Eye (tissue), 1 donor: ENCODE measurements around the gene PPP1R3F.
"Not testable (repeated sequence)": the region's sequence is repeated elsewhere in the genome, so short reads cannot be mapped to it uniquely, and the experiment has no call there.

Experiments used
- DNase-seq: peaks from one replicate; pipeline ENCODE4 v3.0.0-alpha.2; 2015

The PPP1R3F gene

DNA sequence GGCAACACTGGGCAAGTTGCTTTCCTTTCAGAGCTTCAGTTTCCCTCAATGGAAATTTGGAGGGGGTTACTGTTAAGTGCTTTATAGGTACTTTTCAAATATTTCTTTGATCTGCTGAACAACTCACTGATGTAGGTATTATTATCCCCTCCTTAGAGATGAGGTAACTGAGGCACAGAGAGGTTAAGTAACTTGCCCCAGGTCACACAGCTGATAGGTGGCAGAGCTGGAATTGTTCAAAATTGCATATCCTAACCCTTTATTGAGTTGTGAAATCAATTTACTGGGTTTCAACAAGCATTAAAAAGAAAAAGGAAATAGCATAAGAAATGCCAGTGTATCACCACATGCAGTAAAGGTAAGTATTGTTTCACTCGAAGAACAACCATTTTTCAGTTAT is 6.6 kb downstream of the PPP1R3F start:
- DNase-seq: no peak

DNA sequence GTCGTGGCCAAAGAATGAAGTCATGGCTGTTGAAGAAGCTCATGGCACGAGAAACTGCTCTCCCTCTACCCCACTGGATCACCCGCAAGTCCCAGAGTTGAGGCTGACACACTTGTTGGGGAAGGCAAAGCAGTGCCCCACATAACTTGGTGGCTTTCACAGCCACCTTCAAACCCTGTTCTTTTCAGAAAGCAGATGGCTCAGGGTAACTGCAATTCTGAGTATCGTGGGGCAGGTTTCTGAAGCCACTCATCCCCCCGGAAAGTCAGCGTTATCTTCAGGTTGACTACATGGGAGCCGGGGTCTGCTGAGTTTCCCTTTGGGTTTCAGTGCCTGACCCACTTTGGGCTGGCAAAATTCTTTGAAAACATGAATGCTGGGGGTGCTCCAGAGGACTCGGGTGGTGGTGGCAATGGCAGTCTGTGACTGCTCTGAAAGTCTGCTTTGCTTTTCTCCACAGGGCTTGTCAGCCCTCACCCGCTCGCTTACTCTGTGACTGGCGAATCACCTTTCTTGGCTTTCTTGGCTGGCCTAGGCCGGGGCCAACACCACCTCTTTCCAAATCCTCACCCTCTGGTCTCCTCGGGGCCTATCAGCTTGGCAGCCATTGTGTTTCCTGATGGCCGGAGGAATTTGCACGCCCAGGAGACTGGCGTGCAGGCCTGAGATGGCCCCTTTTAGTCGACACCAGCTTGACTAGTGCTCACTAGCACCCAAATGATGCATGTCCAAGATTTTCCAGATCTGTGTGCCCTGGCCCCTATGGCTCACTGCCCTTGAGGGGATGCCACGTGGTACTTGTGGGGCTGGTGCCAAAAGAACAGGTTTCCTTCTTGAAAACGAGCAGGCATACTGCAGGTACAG is 7.3 kb downstream of the PPP1R3F start:
- no peak for DNase-seq

DNA sequence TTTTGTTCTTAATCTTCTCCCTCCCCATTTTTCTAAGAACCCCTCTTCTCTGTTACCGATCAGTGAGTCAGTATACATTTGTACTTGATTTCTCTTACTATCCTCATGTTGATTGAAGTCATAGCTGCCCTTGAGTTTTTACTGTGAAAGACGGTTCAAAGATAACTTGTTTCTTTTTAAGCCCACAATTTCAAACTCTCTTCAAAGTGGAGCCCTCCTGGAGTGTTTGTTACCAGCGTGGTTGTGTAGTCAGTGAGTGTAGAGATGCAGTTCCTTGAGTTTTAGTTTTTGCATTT is 7.9 kb downstream of the PPP1R3F start:
- no peak for DNase-seq

- DNase-seq: no peak
These were observed 8.5 kb downstream of the PPP1R3F start for GRCh38 chrX:49278081-49278480.

DNA sequence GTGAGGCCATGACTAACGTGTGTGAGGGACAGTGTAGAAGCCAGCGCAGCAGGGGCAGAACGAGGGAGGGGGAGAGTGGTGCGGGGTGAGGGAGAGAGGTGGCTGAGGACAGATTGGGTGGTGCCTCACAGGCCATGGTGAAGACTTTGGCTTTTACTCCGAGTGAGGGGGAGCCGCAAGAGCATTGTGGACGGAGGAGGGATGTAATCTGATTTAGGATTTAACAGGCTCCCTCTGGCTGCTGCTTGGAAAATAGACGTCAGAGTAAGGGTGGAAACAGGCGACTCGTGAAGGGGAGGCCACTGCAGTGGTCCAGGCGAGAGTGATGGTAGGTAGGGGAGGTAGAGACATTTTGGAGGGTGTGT is 13.0 kb downstream of the PPP1R3F start:
- DNase-seq: peak; percentile 36

DNA sequence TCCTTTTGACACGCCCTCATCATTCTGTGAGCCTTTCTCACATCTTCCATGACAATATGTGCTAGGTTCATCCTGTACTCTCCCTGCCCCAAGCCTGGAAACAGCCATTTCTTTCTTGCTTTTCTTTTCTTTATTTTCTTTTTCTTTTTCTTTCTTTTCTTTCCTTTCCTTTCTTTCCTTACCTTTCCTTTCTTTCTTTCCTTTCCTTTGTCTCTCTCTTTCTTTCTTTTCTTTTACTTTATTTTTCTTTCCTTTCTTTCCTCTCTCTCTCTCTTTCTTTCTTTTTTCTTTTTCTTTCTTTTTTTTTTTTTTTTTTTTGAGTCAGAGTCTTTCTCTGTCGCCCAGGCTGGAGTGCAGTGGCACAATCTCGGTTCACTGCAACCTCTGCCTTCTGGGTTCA is 14.6 kb downstream of the PPP1R3F start:
- DNase-seq: no peak

DNA sequence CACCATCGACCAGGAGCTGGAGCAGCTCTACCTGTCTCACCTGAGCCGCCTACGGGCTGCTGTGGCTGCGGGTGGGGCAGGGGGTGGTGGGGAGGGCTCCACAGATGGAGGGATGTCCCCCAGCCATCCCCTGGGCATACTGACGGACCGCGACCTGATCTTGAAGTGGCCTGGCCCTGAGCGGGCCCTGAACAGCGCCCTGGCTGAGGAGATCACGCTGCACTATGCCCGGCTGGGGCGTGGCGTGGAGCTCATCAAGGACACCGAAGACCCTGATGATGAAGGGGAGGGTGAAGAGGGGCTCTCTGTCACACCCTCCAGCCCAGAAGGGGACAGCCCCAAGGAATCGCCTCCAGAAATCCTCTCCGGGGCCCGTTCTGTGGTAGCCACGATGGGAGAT is 16.5 kb downstream of the PPP1R3F start:
- no peak for DNase-seq

DNA sequence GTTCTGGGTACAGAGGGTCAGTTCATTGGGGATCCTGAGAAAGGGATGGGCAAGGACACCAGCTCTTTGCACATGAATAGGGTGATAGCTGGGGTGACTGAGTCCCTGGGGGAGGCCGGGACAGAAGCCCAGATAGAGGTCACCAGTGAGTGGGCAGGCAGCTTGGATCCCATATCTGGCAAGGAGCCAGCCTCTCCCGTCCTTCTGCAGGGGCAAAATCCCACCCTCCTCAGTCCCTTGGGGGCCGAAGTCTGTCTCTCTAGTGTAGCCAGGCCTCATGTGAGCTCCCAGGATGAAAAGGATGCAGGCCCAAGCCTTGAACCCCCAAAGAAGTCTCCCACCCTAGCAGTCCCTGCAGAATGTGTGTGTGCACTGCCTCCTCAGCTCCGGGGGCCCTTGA is 17.0 kb downstream of the PPP1R3F start:
- no peak for DNase-seq

DNA sequence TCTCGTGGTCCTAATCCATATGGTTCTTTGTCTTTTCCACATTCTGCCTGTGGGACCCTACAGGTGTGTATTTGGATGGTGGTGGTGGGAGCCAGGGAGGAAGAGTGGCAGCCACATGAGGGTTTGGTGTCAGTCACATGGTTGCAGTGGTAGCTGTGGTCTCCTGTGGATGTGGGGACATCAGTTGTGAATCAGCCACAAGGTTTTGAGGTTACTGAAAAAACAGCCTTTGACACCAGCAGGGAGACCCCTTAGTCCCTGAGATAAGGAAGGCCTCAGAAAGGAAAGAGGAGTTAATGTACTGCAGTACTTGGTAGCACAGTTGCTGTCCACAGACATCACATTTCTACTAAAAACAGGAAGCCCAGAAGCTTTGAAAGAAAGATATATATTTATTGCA is 18.1 kb downstream of the PPP1R3F start:
- DNase-seq: no peak

DNA sequence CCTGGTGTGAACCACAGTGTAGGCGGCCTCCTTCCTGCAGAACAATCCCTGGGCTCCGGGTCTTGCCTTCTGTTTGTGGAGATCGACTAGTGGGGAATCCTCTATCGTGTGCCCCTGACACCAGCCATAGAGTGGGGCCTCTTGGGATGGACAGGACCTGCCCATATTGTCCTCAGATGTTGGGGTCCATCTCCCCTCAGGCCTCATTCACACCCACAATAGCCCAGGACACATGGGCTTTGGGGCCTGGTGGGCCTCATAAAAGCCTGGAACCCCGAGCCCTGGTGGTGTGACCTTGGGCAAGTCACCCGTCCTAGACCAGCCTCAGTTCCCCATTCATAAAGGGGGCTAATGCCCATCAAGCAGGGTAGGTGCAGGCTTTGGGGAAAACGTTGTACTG is 20.6 kb downstream of the PPP1R3F start:
- no peak for DNase-seq

DNA sequence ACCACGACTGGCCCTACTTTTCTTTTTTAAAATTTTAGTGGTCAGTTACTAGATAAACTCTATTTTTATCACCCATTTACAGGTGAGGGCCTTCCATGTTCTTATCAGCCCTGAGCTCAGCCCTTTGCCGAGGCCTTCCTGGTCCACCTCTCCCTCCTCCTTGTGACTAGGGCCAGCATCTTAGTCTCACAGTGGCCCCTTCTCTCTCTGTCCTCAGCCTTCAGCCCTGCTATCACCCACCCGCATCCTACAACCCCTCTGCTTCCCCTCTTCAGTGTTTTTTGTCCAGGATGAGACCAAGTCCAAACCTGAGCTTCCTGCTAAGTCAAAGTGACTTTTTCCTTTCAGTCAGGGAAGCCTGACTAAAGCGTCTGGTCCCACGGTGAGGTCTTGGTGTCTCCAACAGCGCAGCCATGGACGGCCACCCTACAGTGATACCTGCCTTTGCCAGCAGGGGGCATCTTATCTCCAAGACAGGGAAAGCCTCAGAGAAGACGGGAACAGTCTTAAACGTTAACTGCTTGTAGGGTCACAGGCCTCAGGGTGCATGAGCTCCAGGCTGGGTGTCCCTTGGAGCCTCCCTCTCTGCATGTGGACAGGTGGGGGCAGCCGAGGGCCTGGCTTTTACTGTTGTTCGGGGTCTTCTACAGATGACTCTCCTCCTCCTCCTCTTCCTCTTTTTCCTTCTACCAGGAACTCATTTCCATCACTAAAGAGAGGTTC is 22.2 kb downstream of the PPP1R3F start:
- peak; percentile 80 for DNase-seq

- DNase-seq: no peak
These were observed 23.1 kb downstream of the PPP1R3F start for GRCh38 chrX:49292400-49293362.

GRCh38 chrX:49299293-49299692 is 29.7 kb downstream of the PPP1R3F start:
- DNase-seq: not testable (repeated sequence)

DNA sequence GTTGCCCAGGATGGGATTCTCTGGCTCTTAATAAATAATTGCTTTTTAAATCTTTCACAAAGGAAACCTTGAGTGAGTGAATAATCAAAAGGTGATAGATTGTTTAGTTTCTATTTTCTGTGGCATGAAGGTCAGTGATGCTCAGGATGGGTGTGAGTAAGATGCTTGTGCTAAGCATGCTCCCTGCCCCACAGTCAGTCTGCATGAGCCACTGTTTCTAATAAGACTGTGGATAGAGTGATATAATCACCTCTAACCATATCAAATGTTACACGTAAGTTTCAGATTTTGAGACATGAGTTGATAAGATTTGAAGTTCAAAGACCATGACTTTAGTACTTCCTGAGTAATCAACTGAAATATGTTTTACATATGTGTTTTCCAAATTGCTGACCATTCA is 31.1 kb downstream of the PPP1R3F start:
- DNase-seq: no peak

DNA sequence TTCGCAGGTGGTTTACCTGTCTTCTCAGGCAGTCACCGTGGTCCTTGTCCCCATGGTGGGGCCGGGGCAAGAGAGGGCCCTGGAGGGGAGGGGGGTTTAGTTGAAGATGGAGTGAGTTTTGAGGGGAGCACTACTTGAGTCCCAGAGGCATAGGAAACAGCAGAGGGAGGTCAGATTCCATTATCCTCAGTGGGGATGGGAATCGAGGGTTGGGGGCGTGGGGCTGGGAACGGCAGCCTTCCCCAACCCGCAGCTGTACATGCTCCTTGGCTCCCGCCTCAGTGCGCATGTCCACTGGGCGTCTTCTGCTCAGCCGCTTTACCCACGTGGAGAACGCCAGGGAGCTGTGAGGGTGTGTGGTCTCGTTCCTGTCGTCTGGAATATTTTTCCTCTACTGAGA is 33.8 kb downstream of the PPP1R3F start, which contains the start of gene GAGE10:
Gene GAGE10, plus strand, starts transcription at position 301 of the 400 bp plus-strand sequence. CDS start 1,214 bp downstream, outside the sequence.
- DNase-seq: no peak

DNA sequence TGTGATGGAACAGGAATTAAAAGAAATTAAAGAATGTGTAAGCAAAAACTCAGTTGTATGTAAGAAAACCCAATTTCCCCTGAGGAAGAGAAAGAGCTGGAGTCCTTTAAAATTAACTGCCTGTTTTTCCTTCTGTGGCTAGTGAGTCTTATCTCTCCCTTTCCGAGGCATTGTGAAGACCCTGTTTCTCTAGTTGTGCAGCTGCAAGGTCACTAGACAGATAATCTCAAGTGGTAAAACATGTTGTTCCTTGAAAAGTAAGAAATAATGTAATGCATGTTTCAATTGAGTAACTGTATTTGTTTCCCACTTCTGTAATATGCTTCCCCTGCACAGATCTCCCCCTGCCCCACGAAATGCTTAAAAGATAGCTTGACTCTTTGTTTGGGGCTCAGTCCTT is 38.2 kb downstream of the PPP1R3F start:
- DNase-seq: not testable (repeated sequence)

DNA sequence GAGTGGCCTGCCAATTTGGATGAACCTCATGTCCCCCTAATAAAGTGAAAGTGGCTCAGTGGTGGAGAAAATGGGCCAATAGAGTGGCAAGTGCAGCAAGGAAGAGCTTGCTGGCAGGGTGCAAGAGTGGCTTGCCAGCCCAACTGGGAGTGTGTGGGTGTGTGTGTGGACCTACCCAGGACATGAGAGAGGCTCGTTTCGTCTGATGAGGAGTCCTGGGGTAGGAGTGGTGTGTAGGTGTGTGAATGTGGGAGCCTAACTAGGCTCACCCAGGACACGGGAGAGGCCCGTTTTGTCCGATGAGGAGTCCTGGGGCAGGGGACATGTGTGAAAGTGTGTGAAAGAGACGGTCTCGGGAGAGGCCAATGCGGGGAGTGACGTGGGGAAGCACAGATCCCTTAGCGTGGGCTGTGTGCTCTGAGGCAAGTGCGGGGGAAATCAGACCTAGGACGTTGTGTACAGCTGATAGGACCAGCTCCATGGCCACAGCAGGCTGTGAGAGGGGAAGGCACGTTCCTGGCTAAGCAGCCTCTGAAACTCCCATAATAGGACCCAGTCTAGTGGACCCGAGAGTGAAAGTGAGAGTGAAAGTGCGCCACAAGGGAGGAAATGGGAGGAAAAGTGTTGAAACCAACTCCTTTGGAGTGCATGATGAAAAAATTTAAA is 39.1 kb downstream of the PPP1R3F start:
- no peak for DNase-seq

DNA sequence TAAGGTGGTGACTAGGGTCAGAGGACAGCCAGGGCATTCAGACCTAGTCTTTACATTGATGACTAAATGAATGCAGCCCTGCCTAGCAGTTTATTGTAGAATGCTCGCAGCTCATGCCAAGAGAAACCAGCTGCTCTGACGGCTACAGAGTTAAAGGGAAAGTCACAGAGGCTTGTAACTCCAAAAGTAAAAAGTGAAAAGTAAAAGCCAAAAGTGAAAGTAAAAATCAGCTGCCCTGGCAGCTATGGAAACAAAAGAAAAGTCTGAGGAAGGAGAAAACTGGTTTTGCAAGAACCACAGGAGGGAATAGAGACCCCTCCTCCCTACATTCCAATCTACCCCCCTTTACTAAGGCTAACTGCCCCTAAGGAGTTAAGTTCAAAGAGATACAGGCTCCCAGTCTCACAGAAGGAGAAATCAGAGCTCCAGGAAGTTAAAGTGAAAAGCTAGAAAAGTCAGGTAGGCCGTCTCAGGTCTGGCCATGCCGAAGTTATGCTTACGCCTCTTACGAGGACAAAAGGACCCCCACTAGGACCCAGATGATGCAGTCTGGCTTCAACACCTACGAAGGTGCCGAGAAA is 39.9 kb downstream of the PPP1R3F start:
- DNase-seq: peak; percentile 40

DNA sequence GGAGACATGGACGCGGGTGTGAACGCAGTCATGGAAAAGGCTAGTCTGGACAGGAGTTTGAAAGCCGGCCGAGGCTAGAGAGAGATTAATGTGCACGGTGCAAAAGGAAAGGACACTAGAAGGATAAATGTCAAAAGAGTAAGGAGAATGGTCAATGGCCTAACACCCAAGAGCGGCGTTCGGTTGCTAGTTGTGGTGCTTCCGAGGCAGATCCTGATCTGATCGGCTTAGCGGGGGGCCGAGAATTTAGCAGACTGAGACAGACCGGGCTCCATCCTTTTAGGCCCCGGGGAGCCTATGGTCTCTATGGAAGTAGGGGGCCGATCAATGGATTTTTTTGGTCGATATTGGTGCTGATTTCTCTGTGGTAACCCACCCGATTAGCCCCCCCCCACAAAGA is 40.8 kb downstream of the PPP1R3F start:
- peak; percentile 22 for DNase-seq

GRCh38 chrX:49312176-49312575 is 42.6 kb downstream of the PPP1R3F start:
- no peak for DNase-seq

GRCh38 chrX:49316085-49316484 is 46.5 kb downstream of the PPP1R3F start:
- no peak for DNase-seq

DNA sequence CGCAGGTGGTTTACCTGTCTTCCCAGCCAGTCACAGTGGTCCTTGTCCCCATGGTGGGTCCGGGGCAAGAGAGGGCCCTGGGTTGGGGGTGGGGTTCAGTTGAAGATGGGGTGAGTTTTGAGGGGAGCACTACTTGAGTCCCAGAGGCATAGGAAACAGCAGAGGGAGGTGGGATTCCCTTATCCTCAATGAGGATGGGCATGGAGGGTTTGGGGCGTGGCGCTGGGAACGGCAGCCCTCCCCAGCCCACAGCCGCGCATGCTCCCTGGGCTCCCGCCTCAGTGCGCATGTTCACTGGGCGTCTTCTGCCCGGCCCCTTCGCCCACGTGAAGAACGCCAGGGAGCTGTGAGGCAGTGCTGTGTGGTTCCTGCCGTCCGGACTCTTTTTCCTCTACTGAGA is 52.1 kb downstream of the PPP1R3F start, which contains the start of gene GAGE12J:
Gene GAGE12J, plus strand, starts transcription at position 301 of the 400 bp plus-strand sequence. CDS start 1,157 bp downstream, outside the sequence.
- DNase-seq: not testable (repeated sequence)
